Lower lobe of right lung (tissue), 2 donors: ENCODE results near the gene TSPAN13. TPM values are rescaled to one million over a fixed set of nuclear protein-coding genes. Genes with fewer than 3 reads are reported as not detected.

Source experiments
- ATAC-seq, 2 donors: fragments of 200-7000 bp; cut with Tn5 transposase; one replicate each; pipeline ENCODE4 v1.9.1; 2020 to 2022; ENCODE audit warnings: mild to moderate bottlenecking in 2 of 2, moderate library complexity in 2 of 2
- DNase-seq: peaks from one replicate; pipeline ENCODE4 v3.0.0-alpha.2; 2020
- H3K27ac ChIP-seq: fragments of 200-600 bp; one replicate; pipeline ENCODE4 v1.8.0; 2022
- H3K27me3 ChIP-seq: fragments of 200-600 bp; one replicate; pipeline ENCODE4 v1.8.0; 2022; ENCODE audit warnings: low read depth
- H3K36me3 ChIP-seq: fragments of 200-600 bp; one replicate; pipeline ENCODE4 v1.8.0; 2022; ENCODE audit warnings: mild to moderate bottlenecking
- H3K4me1 ChIP-seq: fragments of 200-600 bp; one replicate; pipeline ENCODE4 v1.8.0; 2022
- H3K4me3 ChIP-seq: fragments of 200-600 bp; one replicate; pipeline ENCODE4 v1.8.0; 2022; ENCODE audit warnings: mild to moderate bottlenecking
- H3K9me3 ChIP-seq: fragments of 200-600 bp; one replicate; pipeline ENCODE4 v1.8.0; 2022
- intact Hi-C: fragments of 100-400 bp; cut with DNase I; formaldehyde crosslinking; loops from one replicate; pipeline ENCODE4 v1.11.0; 2022
- total RNA-seq: library from RNA; stranded (reverse); fragmentation: NEBNext Ultra II Directional; extraction: Animal tissue kit (Norgen Biotek cat#: 25700); gene quantifications from one replicate; pipeline ENCODE4 v1.2.1, GENCODE V29; 2021
- TF ChIP-seq, protein P1 (sequence below): fragments of 200-600 bp; IDR thresholded peaks from one replicate; pipeline ENCODE4 v1.8.0; 2022; ENCODE audit warnings: antibody characterized with exemption, mild to moderate bottlenecking
- donor health status: DM: no; HTN: yes; CAD: no; lungs with severe emphysema.

The TSPAN13 gene
- total RNA-seq, 1 donor from 2014 or later, result 120 TPM

DNA sequence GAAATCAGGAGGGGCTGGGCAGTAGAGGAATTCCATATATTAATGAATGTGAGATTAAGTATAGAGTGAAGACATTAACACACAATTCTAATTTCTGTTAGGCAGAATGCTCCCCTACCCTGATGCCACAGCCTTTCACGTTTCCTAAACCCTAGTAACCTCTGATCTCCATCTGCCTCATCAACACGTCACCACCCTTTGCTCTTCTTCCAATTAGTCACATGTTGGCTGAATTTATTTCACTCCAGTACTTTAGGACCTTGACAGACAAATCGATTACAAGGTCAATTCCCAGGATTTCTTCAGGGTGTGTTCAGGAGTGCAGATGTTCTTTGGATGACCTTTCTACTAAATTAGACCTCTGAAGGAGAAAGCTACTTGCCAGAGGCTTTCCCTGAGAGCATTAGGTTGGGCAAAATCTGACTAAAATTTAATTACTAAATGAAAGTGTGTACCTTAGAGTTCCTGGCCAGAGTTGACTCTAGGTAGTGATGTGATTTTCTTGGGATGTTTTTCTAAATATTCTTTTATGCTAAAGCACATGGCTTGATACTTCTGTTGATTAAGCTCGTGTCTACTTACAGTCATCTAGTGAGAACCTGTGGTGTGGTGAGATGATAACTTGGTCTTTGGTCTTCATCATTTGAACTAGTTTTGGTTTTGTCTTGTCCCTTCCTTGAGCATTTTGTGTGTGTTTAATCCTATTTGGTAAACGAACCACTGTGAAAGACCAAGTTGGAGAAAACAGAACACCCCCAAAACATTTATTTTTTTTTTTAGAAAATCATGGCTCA lies 38.5 kb downstream of the TSPAN13 start:
- Histone ChIP-seq H3K4me3 (no peak overlapping the region), H3K9me3 (no peaks in the 10 kb centered on the region), H3K4me1 (no peaks in the 10 kb centered on the region), H3K27ac (no peak overlapping the region), H3K36me3 (peaks cover 4% of the 10 kb centered on the region), H3K27me3 (no peaks in the 10 kb centered on the region)
- intact Hi-C loops, result no loop called here
- DNase-seq (no peak), ATAC-seq (no peak)
- TF ChIP-seq, protein P1, sequence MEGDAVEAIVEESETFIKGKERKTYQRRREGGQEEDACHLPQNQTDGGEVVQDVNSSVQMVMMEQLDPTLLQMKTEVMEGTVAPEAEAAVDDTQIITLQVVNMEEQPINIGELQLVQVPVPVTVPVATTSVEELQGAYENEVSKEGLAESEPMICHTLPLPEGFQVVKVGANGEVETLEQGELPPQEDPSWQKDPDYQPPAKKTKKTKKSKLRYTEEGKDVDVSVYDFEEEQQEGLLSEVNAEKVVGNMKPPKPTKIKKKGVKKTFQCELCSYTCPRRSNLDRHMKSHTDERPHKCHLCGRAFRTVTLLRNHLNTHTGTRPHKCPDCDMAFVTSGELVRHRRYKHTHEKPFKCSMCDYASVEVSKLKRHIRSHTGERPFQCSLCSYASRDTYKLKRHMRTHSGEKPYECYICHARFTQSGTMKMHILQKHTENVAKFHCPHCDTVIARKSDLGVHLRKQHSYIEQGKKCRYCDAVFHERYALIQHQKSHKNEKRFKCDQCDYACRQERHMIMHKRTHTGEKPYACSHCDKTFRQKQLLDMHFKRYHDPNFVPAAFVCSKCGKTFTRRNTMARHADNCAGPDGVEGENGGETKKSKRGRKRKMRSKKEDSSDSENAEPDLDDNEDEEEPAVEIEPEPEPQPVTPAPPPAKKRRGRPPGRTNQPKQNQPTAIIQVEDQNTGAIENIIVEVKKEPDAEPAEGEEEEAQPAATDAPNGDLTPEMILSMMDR, result no peak

DNA sequence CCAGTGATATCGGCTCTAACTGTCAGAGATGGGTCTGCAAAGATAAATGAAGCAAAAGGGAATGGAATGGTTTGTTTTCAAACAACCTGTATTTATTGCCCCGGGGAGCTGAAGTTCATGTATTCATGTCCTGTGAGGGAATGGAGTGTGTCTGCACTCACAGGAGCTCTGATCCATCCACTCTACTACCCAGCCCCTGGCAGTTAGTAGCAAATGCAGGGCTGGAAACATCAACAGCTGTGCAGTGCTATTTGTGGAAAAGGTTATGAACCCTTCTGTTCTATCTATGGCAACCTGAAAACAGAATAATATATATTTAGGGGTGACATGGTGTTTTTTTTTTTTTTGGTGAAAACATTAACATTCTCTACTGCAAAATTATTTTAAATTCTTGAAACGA lies 41.4 kb downstream of the TSPAN13 start:
- intact Hi-C loops, result no loop called here
- Histone ChIP-seq H3K27ac (no peak overlapping the region), H3K4me3 (no peak overlapping the region), H3K27me3 (no peaks in the 10 kb centered on the region), H3K36me3 (peaks cover 4% of the 10 kb centered on the region), H3K9me3 (no peaks in the 10 kb centered on the region), H3K4me1 (no peaks in the 10 kb centered on the region)
- TF ChIP-seq, protein P1, result no peak
- no peak for ATAC-seq
- DNase-seq, result no peak

DNA sequence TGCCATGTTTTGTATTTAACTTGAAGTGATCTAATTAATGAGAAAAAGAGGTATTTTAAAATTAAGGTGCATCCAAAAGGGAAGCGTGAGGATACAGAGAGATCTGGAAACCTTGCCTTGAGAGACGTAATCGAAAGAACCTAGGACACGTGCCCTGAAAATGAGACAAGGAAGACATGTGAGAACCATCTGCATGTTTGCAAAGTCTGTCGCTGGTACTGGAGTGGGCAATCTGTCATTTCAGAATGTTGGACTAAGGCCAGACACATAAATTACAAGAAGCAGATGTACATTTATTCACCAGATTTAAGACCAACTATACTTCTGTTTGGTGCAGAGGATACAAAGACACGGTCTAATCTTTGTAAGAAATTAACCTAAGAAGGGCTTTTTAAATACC lies 42.1 kb downstream of the TSPAN13 start:
- intact Hi-C loops, result no loop called here

DNA sequence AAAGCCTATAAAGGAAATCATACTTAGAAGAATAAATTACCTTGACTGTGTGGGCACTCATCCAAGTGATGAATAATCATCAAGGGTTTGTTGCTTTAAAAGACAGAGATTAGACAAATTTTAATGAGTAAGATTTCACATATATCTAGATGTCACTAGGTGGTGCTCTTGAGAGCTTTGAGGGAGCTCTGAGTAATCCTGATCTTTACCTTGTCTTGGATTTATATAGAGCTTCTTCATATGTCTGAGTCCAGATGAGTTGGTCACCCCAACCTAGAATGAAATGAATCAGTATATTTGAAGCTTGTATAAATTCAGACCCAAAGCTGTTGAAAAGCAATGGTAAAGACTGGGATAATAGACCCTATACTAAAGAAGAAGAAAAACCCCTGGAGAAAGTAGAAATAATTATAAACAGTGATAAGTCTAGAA lies 47.6 kb downstream of the TSPAN13 start:
- intact Hi-C loops, result no loop called here
- H3K27ac ChIP-seq, result no peak overlapping the region
- TF ChIP-seq, protein P1, result peak; percentile 31
- no peak overlapping the region for H3K4me3 ChIP-seq
- H3K9me3 ChIP-seq, result no peaks in the 10 kb centered on the region
- no peak for DNase-seq
- no peaks in the 10 kb centered on the region for H3K27me3 ChIP-seq
- peak in 1 of 2 donors; percentile 56 for ATAC-seq
- no peaks in the 10 kb centered on the region for H3K36me3 ChIP-seq
- H3K4me1 ChIP-seq, result no peaks in the 10 kb centered on the region

More for the DNA sequence above, 42.1 kb downstream of the TSPAN13 start:
- TF ChIP-seq, protein P1, result no peak
- Histone ChIP-seq H3K9me3 (no peaks in the 10 kb centered on the region), H3K4me1 (no peaks in the 10 kb centered on the region), H3K27me3 (no peaks in the 10 kb centered on the region), H3K27ac (no peak overlapping the region), H3K36me3 (peaks cover 4% of the 10 kb centered on the region), H3K4me3 (no peak overlapping the region)
- no peak for DNase-seq
- ATAC-seq, result no peak

DNA sequence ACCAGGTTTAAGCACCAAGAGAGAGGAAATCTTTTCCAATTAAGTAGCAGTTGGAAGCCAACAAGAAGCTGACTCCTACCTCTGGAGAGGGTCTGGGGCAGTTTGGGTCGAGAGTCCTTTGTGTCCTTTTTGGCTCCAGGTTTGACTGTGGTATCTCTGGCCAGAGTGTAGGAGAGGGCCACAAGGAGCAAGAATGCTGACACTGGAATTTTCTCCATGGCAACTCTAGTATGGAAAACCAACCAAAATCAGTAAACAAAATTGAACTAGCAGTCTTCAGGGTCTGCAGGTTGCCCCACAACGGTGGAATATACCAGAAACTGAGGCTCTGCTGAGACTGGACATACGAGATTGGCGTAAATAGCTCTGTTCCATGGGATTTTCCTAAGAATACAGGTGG lies 48.0 kb downstream of the TSPAN13 start:
- H3K27me3 ChIP-seq, result no peaks in the 10 kb centered on the region
- ATAC-seq (no peak), DNase-seq (no peak)
- TF ChIP-seq, protein P1, result no peak
- H3K36me3 ChIP-seq, result no peaks in the 10 kb centered on the region
- intact Hi-C loops, result no loop called here
- no peaks in the 10 kb centered on the region for H3K9me3 ChIP-seq
- H3K4me1 ChIP-seq, result no peaks in the 10 kb centered on the region
- H3K4me3 ChIP-seq, result no peak overlapping the region
- no peak overlapping the region for H3K27ac ChIP-seq
